KMS-11 (cell line): ENCODE results near the gene TCHP.

ENCODE experiments used
- H2AFZ ChIP-seq: fragments of 200-600 bp; sonication (generic); 2 replicates; pipeline ENCODE4 v1.6.1; 2016; ENCODE audit warnings: antibody characterized with exemption, mixed run types, low read depth
- H3K27ac ChIP-seq: fragments of 200-600 bp; sonication (generic); 2 replicates; pipeline ENCODE4 v1.6.1; 2016; ENCODE audit warnings: mild to moderate bottlenecking, mixed run types
- H3K27me3 ChIP-seq: fragments of 200-600 bp; sonication (generic); 2 replicates; pipeline ENCODE4 v1.6.1; 2017; ENCODE audit warnings: mild to moderate bottlenecking, low read depth, mixed run types, moderate library complexity; ENCODE audit not compliant: insufficient read depth
- H3K36me3 ChIP-seq: fragments of 200-600 bp; sonication (generic); 2 replicates; pipeline ENCODE4 v1.6.1; 2017; ENCODE audit warnings: mild to moderate bottlenecking, mixed run types; ENCODE audit not compliant: insufficient read depth
- H3K4me1 ChIP-seq: fragments of 200-600 bp; sonication (generic); 2 replicates; pipeline ENCODE4 v1.6.1; 2016; ENCODE audit warnings: mild to moderate bottlenecking, low read depth, mixed run types; ENCODE audit not compliant: poor library complexity, severe bottlenecking
- H3K4me2 ChIP-seq: fragments of 200-600 bp; sonication (generic); 2 replicates; pipeline ENCODE4 v1.7.0; 2016; ENCODE audit warnings: mild to moderate bottlenecking, mixed run types
- H3K4me3 ChIP-seq: fragments of 200-600 bp; sonication (generic); IDR thresholded peaks from 2 replicates; pipeline ENCODE4 v1.6.1; 2017; ENCODE audit warnings: low read depth, low read length, mixed read lengths; ENCODE audit not compliant: insufficient read depth
- H3K79me2 ChIP-seq: fragments of 200-600 bp; sonication (generic); 2 replicates; pipeline ENCODE4 v1.6.1; 2016; ENCODE audit warnings: low read depth, mixed run types; ENCODE audit not compliant: insufficient read depth
- H3K9ac ChIP-seq: fragments of 200-600 bp; sonication (generic); 2 replicates; pipeline ENCODE4 v1.6.1; 2016; ENCODE audit warnings: mild to moderate bottlenecking, mixed run types
- H4K20me1 ChIP-seq: fragments of 200-600 bp; sonication (generic); 2 replicates; pipeline ENCODE4 v1.6.1; 2016; ENCODE audit warnings: mild to moderate bottlenecking, mixed run types; ENCODE audit not compliant: insufficient read depth
- TF ChIP-seq, protein P1 (sequence below): fragments of 200-600 bp; sonication (generic); conservative IDR thresholded peaks from 2 replicates; pipeline ENCODE4 v1.6.1; 2017; ENCODE audit warnings: low read depth, mild to moderate bottlenecking, antibody characterized with exemption, low read length, moderate library complexity, mixed read lengths

TCHP gene

DNA sequence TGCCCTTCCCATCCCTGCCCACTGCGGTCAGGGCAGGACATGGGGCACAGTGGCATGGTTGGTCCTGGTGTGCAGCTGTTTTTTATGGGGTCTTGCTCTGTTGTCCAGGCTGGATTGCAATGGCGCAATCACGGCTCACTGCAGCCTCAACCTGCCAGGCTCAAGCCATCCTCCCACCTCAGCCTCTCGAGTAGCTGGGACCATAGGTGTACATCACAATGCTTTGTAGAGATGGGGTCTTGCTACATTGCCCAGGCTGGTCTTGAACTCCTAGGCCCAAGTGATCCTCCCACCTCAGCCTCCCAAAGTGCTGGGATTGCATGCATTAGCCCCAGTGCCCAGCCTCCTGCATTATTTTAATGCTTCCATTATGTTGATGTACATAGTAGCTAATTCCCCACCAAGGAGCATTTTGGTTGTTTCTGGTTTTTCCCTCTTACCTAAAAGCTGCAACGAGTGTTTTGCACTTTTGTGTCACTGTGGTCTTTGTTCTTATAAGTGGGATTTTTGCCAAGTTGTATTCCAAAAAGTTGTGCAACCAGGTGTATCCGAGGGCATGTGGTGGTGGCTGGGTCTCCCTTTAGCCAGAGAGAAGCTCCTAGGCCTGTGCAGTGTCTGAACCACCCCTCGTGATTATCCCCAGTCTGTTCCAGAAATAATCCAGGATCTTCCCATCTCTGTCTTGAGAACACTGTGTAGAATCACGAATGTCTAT lies 10.3 kb downstream of the TCHP start:
- Histone ChIP-seq H3K4me1 (no peaks in the 10 kb centered on the region), H4K20me1 (no peaks in the 10 kb centered on the region), H3K27ac (no peak overlapping the region), H3K4me2 (no peak overlapping the region), H3K36me3 (no peaks in the 10 kb centered on the region), H3K27me3 (no peaks in the 10 kb centered on the region), H3K4me3 (no peak overlapping the region), H3K9ac (no peak overlapping the region), H2AFZ (no peak overlapping the region), H3K79me2 (no peaks in the 10 kb centered on the region)
- TF ChIP-seq, protein P1, sequence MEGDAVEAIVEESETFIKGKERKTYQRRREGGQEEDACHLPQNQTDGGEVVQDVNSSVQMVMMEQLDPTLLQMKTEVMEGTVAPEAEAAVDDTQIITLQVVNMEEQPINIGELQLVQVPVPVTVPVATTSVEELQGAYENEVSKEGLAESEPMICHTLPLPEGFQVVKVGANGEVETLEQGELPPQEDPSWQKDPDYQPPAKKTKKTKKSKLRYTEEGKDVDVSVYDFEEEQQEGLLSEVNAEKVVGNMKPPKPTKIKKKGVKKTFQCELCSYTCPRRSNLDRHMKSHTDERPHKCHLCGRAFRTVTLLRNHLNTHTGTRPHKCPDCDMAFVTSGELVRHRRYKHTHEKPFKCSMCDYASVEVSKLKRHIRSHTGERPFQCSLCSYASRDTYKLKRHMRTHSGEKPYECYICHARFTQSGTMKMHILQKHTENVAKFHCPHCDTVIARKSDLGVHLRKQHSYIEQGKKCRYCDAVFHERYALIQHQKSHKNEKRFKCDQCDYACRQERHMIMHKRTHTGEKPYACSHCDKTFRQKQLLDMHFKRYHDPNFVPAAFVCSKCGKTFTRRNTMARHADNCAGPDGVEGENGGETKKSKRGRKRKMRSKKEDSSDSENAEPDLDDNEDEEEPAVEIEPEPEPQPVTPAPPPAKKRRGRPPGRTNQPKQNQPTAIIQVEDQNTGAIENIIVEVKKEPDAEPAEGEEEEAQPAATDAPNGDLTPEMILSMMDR, result no peak

DNA sequence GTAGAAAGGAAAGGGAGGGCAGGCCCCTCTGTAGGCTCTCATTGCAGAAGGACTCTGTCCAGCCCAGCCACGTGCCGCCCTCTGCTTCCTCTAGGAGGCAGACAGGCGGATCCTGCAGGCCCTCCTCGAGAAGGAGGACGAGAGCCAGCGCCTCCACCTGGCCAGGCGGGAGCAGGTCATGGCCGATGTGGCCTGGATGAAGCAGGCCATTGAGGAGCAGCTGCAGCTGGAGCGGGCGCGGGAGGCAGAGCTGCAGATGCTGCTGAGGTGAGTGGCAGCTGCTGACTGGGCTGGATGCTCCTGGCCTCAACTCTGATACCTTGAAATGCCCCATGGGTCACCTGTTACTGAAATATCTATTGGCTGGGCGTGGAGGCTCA lies 10.9 kb downstream of the TCHP start:
- Histone ChIP-seq H3K36me3 (no peaks in the 10 kb centered on the region), H3K9ac (no peak overlapping the region), H3K27ac (no peak overlapping the region), H3K4me1 (no peaks in the 10 kb centered on the region), H2AFZ (no peak overlapping the region), H3K27me3 (no peaks in the 10 kb centered on the region), H3K79me2 (no peaks in the 10 kb centered on the region), H4K20me1 (no peaks in the 10 kb centered on the region), H3K4me3 (no peak overlapping the region), H3K4me2 (no peak overlapping the region)
- TF ChIP-seq, protein P1, result no peak

DNA sequence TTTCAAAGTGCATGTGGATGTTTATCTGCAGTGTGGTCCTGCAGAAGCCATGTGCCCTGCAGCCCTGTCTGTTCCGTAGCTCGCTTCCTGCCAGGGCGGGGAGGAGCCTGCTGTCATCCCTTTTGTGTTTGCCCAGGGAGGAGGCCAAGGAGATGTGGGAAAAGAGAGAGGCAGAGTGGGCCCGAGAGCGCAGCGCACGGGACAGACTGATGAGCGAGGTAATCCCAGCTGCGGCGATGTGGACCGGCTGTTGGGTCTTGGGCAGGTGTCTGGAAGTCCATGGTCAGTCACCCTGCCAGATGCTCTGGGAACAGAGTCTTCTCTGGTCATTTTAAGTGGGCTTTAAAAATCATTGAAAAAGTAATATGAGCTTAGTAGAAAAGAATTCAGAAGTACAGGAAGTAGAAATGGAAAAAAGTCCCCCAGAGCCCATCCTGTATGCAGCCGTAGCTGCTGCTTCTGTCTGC lies 12.8 kb downstream of the TCHP start:
- no peaks in the 10 kb centered on the region for H3K27me3 ChIP-seq
- H3K27ac ChIP-seq, result no peak overlapping the region
- TF ChIP-seq, protein P1, result no peak
- no peaks in the 10 kb centered on the region for H3K4me1 ChIP-seq
- H2AFZ ChIP-seq, result no peak overlapping the region
- no peaks in the 10 kb centered on the region for H3K36me3 ChIP-seq
- no peaks in the 10 kb centered on the region for H4K20me1 ChIP-seq
- H3K79me2 ChIP-seq, result no peaks in the 10 kb centered on the region
- H3K4me3 ChIP-seq, result no peak overlapping the region
- H3K4me2 ChIP-seq, result no peak overlapping the region
- no peak overlapping the region for H3K9ac ChIP-seq

DNA sequence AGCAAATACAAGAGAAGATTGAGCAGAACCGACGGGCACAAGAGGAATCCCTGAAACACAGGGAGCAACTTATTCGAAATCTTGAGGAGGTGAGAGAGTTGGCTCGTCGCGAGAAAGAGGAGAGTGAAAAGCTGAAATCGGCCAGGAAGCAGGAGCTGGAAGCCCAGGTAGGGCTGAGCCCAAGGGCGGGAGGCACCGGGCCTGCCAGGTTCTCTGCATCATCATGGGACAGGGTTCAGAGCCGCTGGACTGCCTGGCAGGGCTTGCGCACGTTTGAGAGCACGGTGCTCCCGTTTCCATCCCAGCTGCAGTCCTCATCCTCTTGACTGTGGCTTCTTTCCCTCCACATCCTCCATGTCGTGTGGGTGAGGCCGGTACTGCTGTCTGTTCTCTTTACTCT lies 14.4 kb downstream of the TCHP start:
- Histone ChIP-seq H2AFZ (no peak overlapping the region), H3K4me1 (no peaks in the 10 kb centered on the region), H3K79me2 (no peaks in the 10 kb centered on the region), H3K4me2 (no peak overlapping the region), H4K20me1 (no peaks in the 10 kb centered on the region), H3K27me3 (no peaks in the 10 kb centered on the region), H3K27ac (no peak overlapping the region), H3K36me3 (no peaks in the 10 kb centered on the region), H3K4me3 (no peak overlapping the region), H3K9ac (no peak overlapping the region)
- TF ChIP-seq, protein P1, result no peak
